HCT116 (cell line): ENCODE data around the gene ISCA1. TPM values are rescaled to one million over a fixed set of nuclear protein-coding genes. Genes with fewer than 3 reads are reported as not detected.

Experiments
- ATAC-seq: fragments of 200-7000 bp; cut with Tn5 transposase; 2 replicates; pipeline ENCODE4 v1.9.1; 2020; ENCODE audit warnings: mild to moderate bottlenecking, moderate library complexity
- BruUV-seq: library from RNA; stranded (reverse); fragments of 400-500 nt; replicated peaks from 2 replicates; lab custom pipeline; 2021; lab: Mats Ljungman, UMichigan
- CTCF ChIA-PET: fragments of 300-600 bp; sonication (Branson Sonifier 250); formaldehyde crosslinking; loops from one replicate; lab custom pipeline; 2021; ENCODE audit warnings: antibody characterized with exemption; lab: Charles Lee
- POLR2A ChIA-PET: fragments of 300-600, 350-600 bp; sonication (Branson Sonifier 250); formaldehyde crosslinking; loops from one replicate; lab custom pipeline; 2021; ENCODE audit warnings: antibody characterized with exemption; lab: Charles Lee
- RAD21 ChIA-PET, 2 experiments: fragments of 300-600 bp; sonication (Branson Sonifier 250); formaldehyde crosslinking; loops; one replicate each; lab custom pipeline; 2023; ENCODE audit warnings: low total read pairs in 2 of 2; ENCODE audit not compliant: uncharacterized antibody in 2 of 2, unreplicated experiment in 2 of 2, low non-redundant PET in 1 of 2; lab: Charles Lee
- DNase-seq: peaks from one replicate; pipeline ENCODE4 v3.0.0-alpha.2; 2010; ENCODE audit warnings: low read depth, low spot score
- H2AFZ ChIP-seq: fragments of 200-600 bp; shearing (Covaris generic), sonication (generic); 2 replicates; pipeline ENCODE4 v1.6.1; 2017; ENCODE audit warnings: low read depth, mixed run types, mixed read lengths, antibody characterized with exemption, low read length; ENCODE audit not compliant: poor library complexity, severe bottlenecking
- H3K27ac ChIP-seq: 2 replicates; pipeline ENCODE4 v1.5.1; 2012; ENCODE audit warnings: low read depth, low read length
- H3K27me3 ChIP-seq: fragments of 200-600 bp; sonication (generic); 2 replicates; pipeline ENCODE4 v1.6.1; 2016; ENCODE audit warnings: mixed run types, low read length, mixed read lengths; ENCODE audit not compliant: insufficient read depth
- H3K36me3 ChIP-seq, 2 experiments: fragments of 200-500 bp in 1 of 2; fragments of 200-600 bp in 1 of 2; sonication (Bioruptor generic) in 1 of 2; sonication (generic) in 1 of 2; 2 replicates each; pipeline versions ENCODE4 v1.5.1 to v1.6.1; 2014 to 2016; ENCODE audit warnings: low read length in 2 of 2, inconsistent platforms in 1 of 2, mixed read lengths in 1 of 2, mixed run types in 1 of 2; ENCODE audit not compliant: insufficient read depth in 2 of 2, control insufficient read depth in 1 of 2
- H3K4me1 ChIP-seq, 2 experiments: fragments of 200-600 bp in 1 of 2; sonication (generic) in 1 of 2; 2 replicates each; pipeline versions ENCODE4 v1.5.1 to v1.6.1; 2012 to 2017; ENCODE audit warnings: low read length in 2 of 2, inconsistent platforms in 1 of 2, mild to moderate bottlenecking in 1 of 2, mixed read lengths in 1 of 2, mixed run types in 1 of 2, moderate library complexity in 1 of 2; ENCODE audit not compliant: insufficient read depth in 2 of 2, control insufficient read depth in 1 of 2
- H3K4me2 ChIP-seq: fragments of 200-600 bp; sonication (generic); 2 replicates; pipeline ENCODE4 v1.6.1; 2017; ENCODE audit warnings: mixed run types, low read length, mixed read lengths
- H3K4me3 ChIP-seq, 2 experiments: fragments of 200-600 bp in 1 of 2; sonication (generic) in 1 of 2; replicated peaks in 1 of 2; 2 replicates each; pipeline ENCODE4 v1.5.1; 2011 to 2016; ENCODE audit warnings: low read length in 2 of 2, control low read depth in 1 of 2, low read depth in 1 of 2, mild to moderate bottlenecking in 1 of 2, mixed read lengths in 1 of 2, mixed run types in 1 of 2
- H3K79me2 ChIP-seq: fragments of 200-600 bp; sonication (generic); 2 replicates; pipeline ENCODE4 v1.6.1; 2017; ENCODE audit warnings: mild to moderate bottlenecking, mixed run types, low read length, moderate library complexity, mixed read lengths; ENCODE audit not compliant: insufficient read depth
- H3K9ac ChIP-seq: fragments of 200-600 bp; sonication (generic); 2 replicates; pipeline ENCODE4 v1.6.1; 2016; ENCODE audit warnings: low read length, mixed read lengths
- H3K9me2 ChIP-seq: fragments of 200-600 bp; sonication (generic), shearing (Covaris generic); 2 replicates; pipeline ENCODE4 v1.6.1; 2017; ENCODE audit warnings: mixed run types, mild to moderate bottlenecking, moderate library complexity; ENCODE audit not compliant: insufficient read depth
- H3K9me3 ChIP-seq, 2 experiments: fragments of 200-500 bp in 1 of 2; fragments of 200-600 bp in 1 of 2; sonication (Bioruptor generic) in 1 of 2; sonication (generic) in 1 of 2; 2 replicates each; pipeline ENCODE4 v1.6.1; 2014 to 2017; ENCODE audit warnings: low read length in 2 of 2, mixed read lengths in 2 of 2, inconsistent platforms in 1 of 2, low read depth in 1 of 2, mild to moderate bottlenecking in 1 of 2, mixed run types in 1 of 2, moderate library complexity in 1 of 2; ENCODE audit not compliant: control insufficient read depth in 1 of 2, insufficient read depth in 1 of 2
- H4K20me1 ChIP-seq: fragments of 200-600 bp; sonication (generic), shearing (Covaris generic); 2 replicates; pipeline ENCODE4 v1.6.1; 2017; ENCODE audit warnings: mixed run types, mild to moderate bottlenecking, moderate library complexity; ENCODE audit not compliant: insufficient read depth
- CBX3 ChIP-seq: IDR thresholded peaks from 2 replicates; pipeline ENCODE4 v1.6.1; 2012; ENCODE audit warnings: low read depth
- CEBPB ChIP-seq: IDR thresholded peaks from 2 replicates; pipeline ENCODE4 v1.6.1; 2012; ENCODE audit warnings: low read depth
- EGR1 ChIP-seq: IDR thresholded peaks from 2 replicates; pipeline ENCODE4 v1.6.1; 2012; ENCODE audit warnings: low read depth
- EZH2 ChIP-seq: fragments of 200-600 bp; sonication (generic); IDR thresholded peaks from 2 replicates; pipeline ENCODE4 v1.6.1; 2017; ENCODE audit warnings: antibody characterized with exemption, mixed run types
- FOSL1 ChIP-seq: IDR thresholded peaks from 2 replicates; pipeline ENCODE4 v1.6.1; 2012; ENCODE audit warnings: low read depth
- POLR2A ChIP-seq: IDR thresholded peaks from 2 replicates; pipeline ENCODE4 v1.7.0; 2011; ENCODE audit warnings: borderline replicate concordance; ENCODE audit not compliant: insufficient read depth, insufficient read length; ENCODE audit errors: extremely low read depth
- POLR2AphosphoS5 ChIP-seq: IDR thresholded peaks from 2 replicates; pipeline ENCODE4 v1.6.1; 2011; ENCODE audit warnings: mild to moderate bottlenecking, low read depth, low read length, moderate library complexity
- SP1 ChIP-seq: IDR thresholded peaks from 2 replicates; pipeline ENCODE4 v1.6.1; 2012; ENCODE audit warnings: low read depth
- SRF ChIP-seq: IDR thresholded peaks from 2 replicates; pipeline ENCODE4 v1.6.1; 2012; ENCODE audit warnings: low read depth
- YY1 ChIP-seq: IDR thresholded peaks from 2 replicates; pipeline ENCODE4 v1.6.1; 2011; ENCODE audit warnings: low read length, low read depth, moderate library complexity, mild to moderate bottlenecking; ENCODE audit not compliant: insufficient replicate concordance; ENCODE audit errors: extremely low read depth
- ZNF274 ChIP-seq: fragments of 200-500 bp; sonication (Bioruptor generic); IDR thresholded peaks from 2 replicates; pipeline ENCODE4 v1.6.1; 2014; ENCODE audit warnings: mild to moderate bottlenecking, low read depth, low read length, inconsistent platforms
- intact Hi-C: fragments of 100-400 bp; cut with micrococcal nuclease; formaldehyde crosslinking; loops from 2 replicates; pipeline ENCODE4 v1.10.0; 2022
- total RNA-seq: library from RNA; stranded (reverse); gene quantifications from one replicate; pipeline ENCODE4 v1.2.1, GENCODE V29; 2021; ENCODE audit not compliant: unreplicated experiment
- TF ChIP-seq, protein P1 (sequence below): IDR thresholded peaks from 2 replicates; pipeline ENCODE4 v1.6.1; 2012; ENCODE audit warnings: low read depth
- TF ChIP-seq, protein P2 (sequence below), 3 experiments: fragments of 200-600 bp in 1 of 3; sonication (generic) in 1 of 3; IDR thresholded peaks in 2 of 3; conservative IDR thresholded peaks in 1 of 3; 2 replicates each; pipeline ENCODE4 v1.5.1; 2012 to 2017; ENCODE audit warnings: low read depth in 2 of 3, low read length in 2 of 3, antibody characterized with exemption in 1 of 3, borderline replicate concordance in 1 of 3, control low read depth in 1 of 3, mild to moderate bottlenecking in 1 of 3, mixed read lengths in 1 of 3, mixed run types in 1 of 3, moderate library complexity in 1 of 3; ENCODE audit not compliant: insufficient read depth in 1 of 3

The ISCA1 gene
- total RNA-seq, 1 experiment from 2014 or later: 25.7 TPM

DNA sequence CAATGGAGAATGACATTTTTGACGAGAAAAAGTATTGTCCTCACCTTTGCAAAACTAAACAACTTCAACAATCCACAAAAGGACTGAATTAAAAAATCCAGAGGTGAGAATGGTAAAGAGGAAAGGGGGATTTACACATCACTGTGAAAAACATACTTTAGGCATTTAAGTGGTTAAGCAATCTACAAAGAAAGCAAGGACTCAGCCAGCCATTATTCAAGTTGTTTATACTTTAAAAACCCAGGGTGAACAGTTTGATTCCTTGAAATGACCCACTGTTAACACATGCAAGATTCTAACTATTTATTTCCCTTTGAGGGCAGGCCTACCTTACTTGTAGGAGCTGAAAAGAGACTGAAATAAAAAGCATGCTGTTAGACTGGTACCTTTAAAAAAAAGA is 42.6 kb upstream of the ISCA1 start:
- Histone ChIP-seq H3K4me3 (no peak overlapping the region), H3K27me3 (no peaks in the 10 kb centered on the region), H4K20me1 (no peaks in the 10 kb centered on the region), H3K79me2 (no peaks in the 10 kb centered on the region), H3K4me1 (no peaks in the 10 kb centered on the region), H3K36me3 (peaks cover 26 to 49% of the 10 kb centered on the region in 2 experiments), H3K4me2 (no peak overlapping the region), H3K9ac (no peak overlapping the region), H2AFZ (no peak overlapping the region), H3K9me3 (no peaks in the 10 kb centered on the region), H3K9me2 (no peaks in the 10 kb centered on the region), H3K27ac (no peak overlapping the region)
- ATAC-seq: no peak
- no TSS peak for BruUV-seq
- DNase-seq: no peak
- ChIA-PET RAD21 (no interaction called here), CTCF (no interaction called here)
- intact Hi-C loops: no loop called here
- TF ChIP-seq CEBPB: no peak
- TF ChIP-seq FOSL1: no peak
- TF ChIP-seq SRF: no peak
- TF ChIP-seq EGR1: no peak
- TF ChIP-seq SP1: no peak
- TF ChIP-seq, protein P1, sequence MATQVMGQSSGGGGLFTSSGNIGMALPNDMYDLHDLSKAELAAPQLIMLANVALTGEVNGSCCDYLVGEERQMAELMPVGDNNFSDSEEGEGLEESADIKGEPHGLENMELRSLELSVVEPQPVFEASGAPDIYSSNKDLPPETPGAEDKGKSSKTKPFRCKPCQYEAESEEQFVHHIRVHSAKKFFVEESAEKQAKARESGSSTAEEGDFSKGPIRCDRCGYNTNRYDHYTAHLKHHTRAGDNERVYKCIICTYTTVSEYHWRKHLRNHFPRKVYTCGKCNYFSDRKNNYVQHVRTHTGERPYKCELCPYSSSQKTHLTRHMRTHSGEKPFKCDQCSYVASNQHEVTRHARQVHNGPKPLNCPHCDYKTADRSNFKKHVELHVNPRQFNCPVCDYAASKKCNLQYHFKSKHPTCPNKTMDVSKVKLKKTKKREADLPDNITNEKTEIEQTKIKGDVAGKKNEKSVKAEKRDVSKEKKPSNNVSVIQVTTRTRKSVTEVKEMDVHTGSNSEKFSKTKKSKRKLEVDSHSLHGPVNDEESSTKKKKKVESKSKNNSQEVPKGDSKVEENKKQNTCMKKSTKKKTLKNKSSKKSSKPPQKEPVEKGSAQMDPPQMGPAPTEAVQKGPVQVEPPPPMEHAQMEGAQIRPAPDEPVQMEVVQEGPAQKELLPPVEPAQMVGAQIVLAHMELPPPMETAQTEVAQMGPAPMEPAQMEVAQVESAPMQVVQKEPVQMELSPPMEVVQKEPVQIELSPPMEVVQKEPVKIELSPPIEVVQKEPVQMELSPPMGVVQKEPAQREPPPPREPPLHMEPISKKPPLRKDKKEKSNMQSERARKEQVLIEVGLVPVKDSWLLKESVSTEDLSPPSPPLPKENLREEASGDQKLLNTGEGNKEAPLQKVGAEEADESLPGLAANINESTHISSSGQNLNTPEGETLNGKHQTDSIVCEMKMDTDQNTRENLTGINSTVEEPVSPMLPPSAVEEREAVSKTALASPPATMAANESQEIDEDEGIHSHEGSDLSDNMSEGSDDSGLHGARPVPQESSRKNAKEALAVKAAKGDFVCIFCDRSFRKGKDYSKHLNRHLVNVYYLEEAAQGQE: no peak
- TF ChIP-seq YY1: no peak
- TF ChIP-seq ZNF274: no peak
- no peak for TF ChIP-seq POLR2AphosphoS5
- TF ChIP-seq EZH2: no peak
- no peak for TF ChIP-seq CBX3
- no peak for TF ChIP-seq POLR2A
- TF ChIP-seq, protein P2, sequence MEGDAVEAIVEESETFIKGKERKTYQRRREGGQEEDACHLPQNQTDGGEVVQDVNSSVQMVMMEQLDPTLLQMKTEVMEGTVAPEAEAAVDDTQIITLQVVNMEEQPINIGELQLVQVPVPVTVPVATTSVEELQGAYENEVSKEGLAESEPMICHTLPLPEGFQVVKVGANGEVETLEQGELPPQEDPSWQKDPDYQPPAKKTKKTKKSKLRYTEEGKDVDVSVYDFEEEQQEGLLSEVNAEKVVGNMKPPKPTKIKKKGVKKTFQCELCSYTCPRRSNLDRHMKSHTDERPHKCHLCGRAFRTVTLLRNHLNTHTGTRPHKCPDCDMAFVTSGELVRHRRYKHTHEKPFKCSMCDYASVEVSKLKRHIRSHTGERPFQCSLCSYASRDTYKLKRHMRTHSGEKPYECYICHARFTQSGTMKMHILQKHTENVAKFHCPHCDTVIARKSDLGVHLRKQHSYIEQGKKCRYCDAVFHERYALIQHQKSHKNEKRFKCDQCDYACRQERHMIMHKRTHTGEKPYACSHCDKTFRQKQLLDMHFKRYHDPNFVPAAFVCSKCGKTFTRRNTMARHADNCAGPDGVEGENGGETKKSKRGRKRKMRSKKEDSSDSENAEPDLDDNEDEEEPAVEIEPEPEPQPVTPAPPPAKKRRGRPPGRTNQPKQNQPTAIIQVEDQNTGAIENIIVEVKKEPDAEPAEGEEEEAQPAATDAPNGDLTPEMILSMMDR (IDR thresholded peaks at IDR 0.05 in 2 of 3, conservative IDR thresholded peaks at IDR 0.05 in 1 of 3; ENCODE audit: borderline replicate concordance in 1 of 3, insufficient read depth in 1 of 3, low read depth in 2 of 3, low read length in 2 of 3): no peak
- TF ChIP-seq, all 23 proteins: peak for 0
- POLR2A ChIA-PET: no interaction called here
